Parathyroid adenoma (tissue), 2 donors: ENCODE measurements around the gene MBTPS1.

Experiments used
- H2AFZ ChIP-seq: fragments of 300-600 bp; sonication (generic); one replicate; pipeline ENCODE4 v1.7.0; 2017; ENCODE audit warnings: antibody characterized with exemption, mild to moderate bottlenecking
- H3K27ac ChIP-seq: fragments of 300-600 bp; sonication (generic); one replicate; pipeline ENCODE4 v1.7.0; 2017
- H3K27me3 ChIP-seq: fragments of 300-600 bp; sonication (generic); one replicate; pipeline ENCODE4 v1.7.0; 2017; ENCODE audit warnings: low read length; ENCODE audit not compliant: control insufficient read depth, insufficient read depth
- H3K36me3 ChIP-seq: fragments of 300-600 bp; sonication (generic); one replicate; pipeline ENCODE4 v1.7.0; 2017; ENCODE audit warnings: low read length; ENCODE audit not compliant: control insufficient read depth, insufficient read depth
- H3K4me1 ChIP-seq: fragments of 300-600 bp; sonication (generic); one replicate; pipeline ENCODE4 v1.7.0; 2017; ENCODE audit warnings: control low read depth
- H3K4me2 ChIP-seq: fragments of 300-600 bp; sonication (generic); one replicate; pipeline ENCODE4 v1.7.0; 2017; ENCODE audit warnings: low read length
- H3K4me3 ChIP-seq: fragments of 300-600 bp; sonication (generic); one replicate; pipeline ENCODE4 v1.7.0; 2017; ENCODE audit warnings: low read depth, low read length
- H3K79me2 ChIP-seq: fragments of 300-600 bp; sonication (generic); one replicate; pipeline ENCODE4 v1.7.0; 2017; ENCODE audit warnings: control low read depth
- H3K9ac ChIP-seq: fragments of 300-600 bp; sonication (generic); one replicate; pipeline ENCODE4 v1.7.0; 2017; ENCODE audit warnings: mild to moderate bottlenecking
- H3K9me3 ChIP-seq: fragments of 300-600 bp; sonication (generic); one replicate; pipeline ENCODE4 v1.7.0; 2017; ENCODE audit warnings: low read length; ENCODE audit not compliant: control insufficient read depth
- TF ChIP-seq, protein P1 (sequence below): fragments of 300-600 bp; sonication (generic); IDR thresholded peaks from one replicate; pipeline ENCODE4 v1.7.0; 2017; ENCODE audit warnings: antibody characterized with exemption, mild to moderate bottlenecking
- donor health status: primary hyperparathyroidism.

MBTPS1 gene

DNA sequence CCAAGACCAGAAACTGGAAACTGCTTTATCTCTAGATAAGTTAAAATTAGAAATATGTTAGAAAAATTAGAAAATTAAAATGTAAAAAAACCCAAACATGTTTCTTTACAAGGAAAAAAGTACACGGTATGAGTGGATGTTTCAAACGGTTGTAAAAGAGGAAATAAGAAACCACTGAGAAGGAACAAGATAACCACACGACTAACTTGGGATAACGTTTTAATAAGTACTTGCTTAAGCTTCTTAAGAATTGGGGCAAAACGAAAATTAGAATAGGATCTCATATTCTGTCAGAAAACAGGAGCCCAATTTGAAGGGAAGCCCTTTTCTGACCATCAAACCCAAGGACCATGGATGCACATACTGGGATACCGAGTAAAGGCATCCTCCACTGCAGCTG is 31.0 kb downstream of the MBTPS1 start:
- H3K4me3 ChIP-seq, result no peak overlapping the region
- H3K36me3 ChIP-seq, result no peaks in the 10 kb centered on the region
- no peaks in the 10 kb centered on the region for H3K27me3 ChIP-seq
- H3K9ac ChIP-seq, result no peak overlapping the region
- H3K4me1 ChIP-seq, result no peaks in the 10 kb centered on the region
- TF ChIP-seq, protein P1, sequence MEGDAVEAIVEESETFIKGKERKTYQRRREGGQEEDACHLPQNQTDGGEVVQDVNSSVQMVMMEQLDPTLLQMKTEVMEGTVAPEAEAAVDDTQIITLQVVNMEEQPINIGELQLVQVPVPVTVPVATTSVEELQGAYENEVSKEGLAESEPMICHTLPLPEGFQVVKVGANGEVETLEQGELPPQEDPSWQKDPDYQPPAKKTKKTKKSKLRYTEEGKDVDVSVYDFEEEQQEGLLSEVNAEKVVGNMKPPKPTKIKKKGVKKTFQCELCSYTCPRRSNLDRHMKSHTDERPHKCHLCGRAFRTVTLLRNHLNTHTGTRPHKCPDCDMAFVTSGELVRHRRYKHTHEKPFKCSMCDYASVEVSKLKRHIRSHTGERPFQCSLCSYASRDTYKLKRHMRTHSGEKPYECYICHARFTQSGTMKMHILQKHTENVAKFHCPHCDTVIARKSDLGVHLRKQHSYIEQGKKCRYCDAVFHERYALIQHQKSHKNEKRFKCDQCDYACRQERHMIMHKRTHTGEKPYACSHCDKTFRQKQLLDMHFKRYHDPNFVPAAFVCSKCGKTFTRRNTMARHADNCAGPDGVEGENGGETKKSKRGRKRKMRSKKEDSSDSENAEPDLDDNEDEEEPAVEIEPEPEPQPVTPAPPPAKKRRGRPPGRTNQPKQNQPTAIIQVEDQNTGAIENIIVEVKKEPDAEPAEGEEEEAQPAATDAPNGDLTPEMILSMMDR, result no peak
- no peak overlapping the region for H2AFZ ChIP-seq
- no peak overlapping the region for H3K27ac ChIP-seq
- no peak overlapping the region for H3K4me2 ChIP-seq
- H3K79me2 ChIP-seq, result peaks cover 6% of the 10 kb centered on the region
- no peaks in the 10 kb centered on the region for H3K9me3 ChIP-seq

DNA sequence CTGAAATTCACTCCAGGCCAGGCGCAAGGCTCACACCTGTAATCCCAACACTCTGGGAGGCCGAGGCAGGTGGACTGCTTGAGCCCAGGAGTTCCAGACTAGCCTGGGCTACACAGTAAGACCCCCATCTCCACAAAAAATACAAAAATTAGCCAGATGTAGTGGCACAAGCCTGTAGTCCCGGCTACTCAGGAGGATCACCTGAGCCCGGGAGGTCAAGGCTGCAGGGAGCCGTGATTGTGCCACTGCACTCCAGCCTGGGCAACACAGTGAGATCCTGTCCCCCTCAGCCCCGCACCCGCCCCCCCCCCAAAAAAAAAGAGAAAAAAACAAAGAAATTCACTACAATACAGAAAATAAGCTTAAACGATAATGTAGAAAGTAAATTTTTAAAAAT is 31.5 kb downstream of the MBTPS1 start:
- Histone ChIP-seq H3K79me2 (peaks cover 11% of the 10 kb centered on the region), H3K4me3 (no peak overlapping the region), H3K9ac (no peak overlapping the region), H3K4me2 (no peak overlapping the region), H3K27ac (no peak overlapping the region), H3K36me3 (no peaks in the 10 kb centered on the region), H2AFZ (no peak overlapping the region), H3K4me1 (no peaks in the 10 kb centered on the region), H3K9me3 (no peaks in the 10 kb centered on the region), H3K27me3 (no peaks in the 10 kb centered on the region)
- TF ChIP-seq, protein P1, result no peak

- H3K4me1 ChIP-seq, result no peaks in the 10 kb centered on the region
- no peaks in the 10 kb centered on the region for H3K9me3 ChIP-seq
- no peak overlapping the region for H3K9ac ChIP-seq
- H3K36me3 ChIP-seq, result no peaks in the 10 kb centered on the region
- H3K4me3 ChIP-seq, result no peak overlapping the region
- no peaks in the 10 kb centered on the region for H3K27me3 ChIP-seq
- no peak overlapping the region for H3K27ac ChIP-seq
- no peak overlapping the region for H3K4me2 ChIP-seq
- TF ChIP-seq, protein P1, result peak; percentile 71
- H2AFZ ChIP-seq, result no peak overlapping the region
- H3K79me2 ChIP-seq, result peaks cover 14% of the 10 kb centered on the region
Measured at GRCh38 chr16:84084570-84085270, 32.0 kb downstream of the MBTPS1 start.

DNA sequence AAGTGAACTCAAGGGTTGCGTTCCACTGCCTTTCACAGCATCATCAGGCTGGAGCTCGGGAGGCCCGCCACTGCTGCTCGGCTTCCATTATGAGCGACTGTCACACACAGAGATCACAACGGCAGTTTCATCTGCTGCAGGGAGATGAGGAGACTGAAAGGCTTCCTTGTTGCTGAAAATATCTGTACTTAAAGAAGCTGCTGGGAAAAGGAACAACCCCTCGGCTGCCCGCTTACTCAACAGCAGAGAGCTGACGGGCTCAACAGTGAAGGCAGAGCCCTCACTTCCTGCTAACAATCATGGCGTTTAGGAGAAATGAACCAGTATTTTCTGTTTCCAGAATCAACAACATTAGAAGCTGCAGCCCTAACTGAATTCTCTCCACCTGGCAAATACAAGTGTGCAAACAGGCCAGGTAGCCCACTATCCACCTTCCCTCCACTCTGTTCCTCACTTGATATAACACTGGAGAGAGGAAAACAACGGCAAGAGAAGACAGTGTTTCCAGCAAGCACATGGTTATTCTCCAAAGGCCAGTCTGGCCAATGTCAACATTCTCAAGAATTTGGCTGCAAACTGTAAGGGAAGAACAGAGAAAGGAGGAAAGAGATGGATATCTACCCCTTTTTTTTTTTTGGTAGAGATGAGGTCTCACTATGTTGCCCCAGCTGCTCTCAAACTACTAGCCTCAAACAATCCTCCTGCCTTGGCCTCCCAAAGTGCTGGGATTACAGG is 33.7 kb downstream of the MBTPS1 start:
- Histone ChIP-seq H2AFZ (no peak overlapping the region), H3K9ac (no peak overlapping the region), H3K4me2 (no peak overlapping the region), H3K27ac (no peak overlapping the region), H3K27me3 (no peaks in the 10 kb centered on the region), H3K9me3 (no peaks in the 10 kb centered on the region), H3K36me3 (no peaks in the 10 kb centered on the region), H3K4me1 (no peaks in the 10 kb centered on the region), H3K4me3 (no peak overlapping the region), H3K79me2 (peaks cover 24% of the 10 kb centered on the region)
- TF ChIP-seq, protein P1, result no peak
